SK-N-SH treated with all-trans-retinoic acid at 6 μM for 48 hours (cell line): Measurements from ENCODE around the gene RRAS2.

ENCODE experiments used
- ATAC-seq: fragments of 200-7000 bp; cut with Tn5 transposase; 3 replicates; pipeline ENCODE4 v1.9.1; 2020; ENCODE audit warnings: mild to moderate bottlenecking, moderate library complexity
- ARNTL ChIP-seq: fragments of 450-650 bp; formaldehyde crosslinking; IDR thresholded peaks from 2 replicates; pipeline ENCODE4 v1.5.0; 2020; ENCODE audit warnings: low read depth, mild to moderate bottlenecking, moderate library complexity, borderline replicate concordance
- BACH2 ChIP-seq: fragments of 250-450 bp; sonication (Bioruptor Pico); IDR thresholded peaks from 2 replicates; pipeline ENCODE4 v1.9.0; 2021; ENCODE audit warnings: mild to moderate bottlenecking, borderline replicate concordance
- CSDC2 ChIP-seq: fragments of 250-450 bp; sonication (Bioruptor Pico); IDR thresholded peaks from 2 replicates; pipeline ENCODE4 v1.5.0; 2020; ENCODE audit warnings: mild to moderate bottlenecking, moderate library complexity
- ESRRG ChIP-seq: fragments of 250-450 bp; sonication (Bioruptor Pico); IDR thresholded peaks from 2 replicates; pipeline ENCODE4 v1.6.1; 2021; ENCODE audit warnings: mild to moderate bottlenecking
- GLIS3 ChIP-seq: fragments of 250-450 bp; sonication (Bioruptor Pico); IDR thresholded peaks from 2 replicates; pipeline ENCODE4 v1.5.0; 2020; ENCODE audit warnings: mild to moderate bottlenecking, moderate library complexity
- ISL1 ChIP-seq: fragments of 250-450 bp; sonication (Bioruptor Pico); IDR thresholded peaks from 2 replicates; pipeline ENCODE4 v2.1.2; 2022; ENCODE audit warnings: mild to moderate bottlenecking, moderate library complexity
- OSR1 ChIP-seq: fragments of 250-450 bp; sonication (Bioruptor Pico); IDR thresholded peaks from 2 replicates; pipeline ENCODE4 v1.8.0; 2022; ENCODE audit warnings: moderate library complexity, mild to moderate bottlenecking, inconsistent platforms
- PATZ1 ChIP-seq: fragments of 250-450 bp; sonication (Bioruptor Pico); IDR thresholded peaks from 2 replicates; pipeline ENCODE4 v1.8.0; 2020; ENCODE audit warnings: mild to moderate bottlenecking, moderate library complexity, borderline replicate concordance
- POU6F1 ChIP-seq: fragments of 250-450 bp; sonication (Bioruptor Pico); IDR thresholded peaks from 2 replicates; pipeline ENCODE4 v1.8.0; 2021; ENCODE audit warnings: low read depth, mild to moderate bottlenecking, moderate library complexity, borderline replicate concordance
- PPARA ChIP-seq: fragments of 250-450 bp; sonication (Bioruptor Pico); IDR thresholded peaks from 2 replicates; pipeline ENCODE4 v1.5.0; 2020; ENCODE audit warnings: mild to moderate bottlenecking, borderline replicate concordance
- RARB ChIP-seq: fragments of 250-450 bp; sonication (Bioruptor Pico); IDR thresholded peaks from 2 replicates; pipeline ENCODE4 v1.8.0; 2021; ENCODE audit warnings: mild to moderate bottlenecking, moderate library complexity
- SNAI2 ChIP-seq: fragments of 250-450 bp; sonication (Bioruptor Pico); IDR thresholded peaks from 2 replicates; pipeline ENCODE4 v1.5.0; 2020; ENCODE audit warnings: mild to moderate bottlenecking, moderate library complexity
- TCF4 ChIP-seq: fragments of 250-450 bp; sonication (Bioruptor Pico); IDR thresholded peaks from 2 replicates; pipeline ENCODE4 v1.8.0; 2021; ENCODE audit warnings: mild to moderate bottlenecking, moderate library complexity, borderline replicate concordance
- TOX ChIP-seq: fragments of 250-450 bp; sonication (Bioruptor Pico); IDR thresholded peaks from 2 replicates; pipeline ENCODE4 v1.8.0; 2021; ENCODE audit warnings: mild to moderate bottlenecking, moderate library complexity, borderline replicate concordance
- TSHZ2 ChIP-seq: fragments of 250-450 bp; sonication (Bioruptor Pico); IDR thresholded peaks from 2 replicates; pipeline ENCODE4 v1.5.0; 2020; ENCODE audit warnings: mild to moderate bottlenecking, moderate library complexity
- ZFP3 ChIP-seq: fragments of 250-450 bp; sonication (Bioruptor Pico); IDR thresholded peaks from 2 replicates; pipeline ENCODE4 v1.5.0; 2020; ENCODE audit warnings: mild to moderate bottlenecking, moderate library complexity
- ZFP30 ChIP-seq: fragments of 450-650 bp; formaldehyde crosslinking; IDR thresholded peaks from 2 replicates; pipeline ENCODE4 v1.5.0; 2022; ENCODE audit warnings: mild to moderate bottlenecking, moderate library complexity
- ZNF565 ChIP-seq: fragments of 450-650 bp; formaldehyde crosslinking; conservative IDR thresholded peaks from 2 replicates; pipeline ENCODE4 v1.5.0; 2020; ENCODE audit warnings: low read depth, mild to moderate bottlenecking, moderate library complexity
- ZNF70 ChIP-seq: fragments of 450-650 bp; formaldehyde crosslinking; IDR thresholded peaks from 2 replicates; pipeline ENCODE4 v1.5.0; 2020; ENCODE audit warnings: mild to moderate bottlenecking, moderate library complexity
- ZNF8 ChIP-seq: fragments of 450-650 bp; formaldehyde crosslinking; IDR thresholded peaks from 2 replicates; pipeline ENCODE4 v1.5.0; 2020; ENCODE audit warnings: mild to moderate bottlenecking, moderate library complexity
- TF ChIP-seq, protein P1 (sequence below): fragments of 250-450 bp; sonication (Bioruptor Pico); IDR thresholded peaks from 2 replicates; pipeline ENCODE4 v1.5.1; 2021; ENCODE audit warnings: mild to moderate bottlenecking, moderate library complexity
- TF ChIP-seq, protein P2 (sequence below): fragments of 250-450 bp; sonication (Bioruptor Pico); IDR thresholded peaks from 2 replicates; pipeline ENCODE4 v1.5.1; 2020; ENCODE audit warnings: low read depth, mild to moderate bottlenecking, moderate library complexity

RRAS2 gene

GRCh38 chr11:14318581-14318981, 40.4 kb downstream of the RRAS2 start:
- peak; percentile 20; the same call in 2 of the 3 replicates for ATAC-seq
- TF ChIP-seq, protein P1, sequence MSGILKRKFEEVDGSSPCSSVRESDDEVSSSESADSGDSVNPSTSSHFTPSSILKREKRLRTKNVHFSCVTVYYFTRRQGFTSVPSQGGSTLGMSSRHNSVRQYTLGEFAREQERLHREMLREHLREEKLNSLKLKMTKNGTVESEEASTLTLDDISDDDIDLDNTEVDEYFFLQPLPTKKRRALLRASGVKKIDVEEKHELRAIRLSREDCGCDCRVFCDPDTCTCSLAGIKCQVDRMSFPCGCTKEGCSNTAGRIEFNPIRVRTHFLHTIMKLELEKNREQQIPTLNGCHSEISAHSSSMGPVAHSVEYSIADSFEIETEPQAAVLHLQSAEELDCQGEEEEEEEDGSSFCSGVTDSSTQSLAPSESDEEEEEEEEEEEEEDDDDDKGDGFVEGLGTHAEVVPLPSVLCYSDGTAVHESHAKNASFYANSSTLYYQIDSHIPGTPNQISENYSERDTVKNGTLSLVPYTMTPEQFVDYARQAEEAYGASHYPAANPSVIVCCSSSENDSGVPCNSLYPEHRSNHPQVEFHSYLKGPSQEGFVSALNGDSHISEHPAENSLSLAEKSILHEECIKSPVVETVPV (CRISPR knock-in tag), result no peak
- no peak for TF ChIP-seq TOX
- TF ChIP-seq TSHZ2 (CRISPR knock-in tag), result no peak
- no peak for TF ChIP-seq PATZ1 (CRISPR knock-in tag)
- no peak for TF ChIP-seq BACH2
- no peak for TF ChIP-seq ZNF70 (CRISPR knock-in tag)
- TF ChIP-seq ZFP30, result no peak
- TF ChIP-seq ZNF8 (CRISPR knock-in tag), result no peak
- no peak for TF ChIP-seq OSR1 (CRISPR knock-in tag)
- TF ChIP-seq, protein P2, sequence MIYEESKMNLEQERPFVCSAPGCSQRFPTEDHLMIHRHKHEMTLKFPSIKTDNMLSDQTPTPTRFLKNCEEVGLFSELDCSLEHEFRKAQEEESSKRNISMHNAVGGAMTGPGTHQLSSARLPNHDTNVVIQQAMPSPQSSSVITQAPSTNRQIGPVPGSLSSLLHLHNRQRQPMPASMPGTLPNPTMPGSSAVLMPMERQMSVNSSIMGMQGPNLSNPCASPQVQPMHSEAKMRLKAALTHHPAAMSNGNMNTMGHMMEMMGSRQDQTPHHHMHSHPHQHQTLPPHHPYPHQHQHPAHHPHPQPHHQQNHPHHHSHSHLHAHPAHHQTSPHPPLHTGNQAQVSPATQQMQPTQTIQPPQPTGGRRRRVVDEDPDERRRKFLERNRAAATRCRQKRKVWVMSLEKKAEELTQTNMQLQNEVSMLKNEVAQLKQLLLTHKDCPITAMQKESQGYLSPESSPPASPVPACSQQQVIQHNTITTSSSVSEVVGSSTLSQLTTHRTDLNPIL (CRISPR knock-in tag), result no peak
- no peak for TF ChIP-seq ISL1
- no peak for TF ChIP-seq PPARA (CRISPR knock-in tag)
- no peak for TF ChIP-seq GLIS3 (CRISPR knock-in tag)
- no peak for TF ChIP-seq TCF4 (CRISPR knock-in tag)
- no peak for TF ChIP-seq ZFP3
- no peak for TF ChIP-seq ARNTL (CRISPR knock-in tag)
- no peak for TF ChIP-seq ESRRG
- TF ChIP-seq RARB (CRISPR knock-in tag), result no peak
- no peak for TF ChIP-seq ZNF565 (CRISPR knock-in tag)

DNA sequence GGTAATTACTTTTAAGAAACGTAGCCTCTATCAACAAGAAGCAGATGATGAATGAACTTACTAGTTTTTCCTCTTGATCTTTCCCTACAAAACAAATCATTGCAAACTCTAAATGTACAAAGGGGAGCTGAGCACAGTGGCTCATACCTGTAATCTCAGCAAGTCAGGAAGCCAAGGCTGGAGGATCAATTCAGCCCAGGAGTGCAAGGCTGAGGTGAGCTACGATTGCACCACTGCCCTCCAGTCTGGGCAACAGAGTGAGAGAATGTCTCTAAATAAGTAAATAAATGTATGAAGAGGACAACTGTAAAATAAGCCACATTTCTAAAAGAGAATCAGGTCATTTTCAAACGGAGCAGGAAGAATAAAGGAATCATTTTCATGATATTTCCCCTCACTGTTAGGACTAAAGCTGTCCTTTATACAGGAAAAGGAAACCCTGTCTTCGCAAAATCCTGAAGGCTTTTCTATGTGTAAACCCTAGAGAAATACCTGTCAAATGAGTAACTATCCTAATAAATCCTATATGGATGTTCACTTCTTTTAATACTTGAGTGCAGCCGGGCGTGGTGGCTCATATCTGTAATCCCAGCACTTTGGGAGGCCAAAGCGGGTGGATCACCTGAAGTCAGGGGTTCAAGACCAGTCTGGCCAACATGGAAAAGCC, 41.2 kb downstream of the RRAS2 start:
- no peak for ATAC-seq
- TF ChIP-seq PPARA (CRISPR knock-in tag) (no peak), OSR1 (CRISPR knock-in tag) (no peak), ZNF8 (CRISPR knock-in tag) (no peak), POU6F1 (CRISPR knock-in tag) (no peak), ISL1 (no peak), SNAI2 (no peak), PATZ1 (CRISPR knock-in tag) (no peak), ARNTL (CRISPR knock-in tag) (no peak), TSHZ2 (CRISPR knock-in tag) (no peak), ZFP30 (no peak), CSDC2 (CRISPR knock-in tag) (no peak), BACH2 (no peak), RARB (CRISPR knock-in tag) (no peak)
- TF ChIP-seq, protein P2 (CRISPR knock-in tag), result no peak
- TF ChIP-seq, all 23 proteins: peak for 0
